SK-N-SH (cell line): ENCODE data around the gene ADD2.

Experiments
- CTCF ChIP-seq: fragments of 200-600 bp; sonication (generic); IDR thresholded peaks from 2 replicates; pipeline ENCODE4 v1.6.1; 2017; ENCODE audit warnings: antibody characterized with exemption, mild to moderate bottlenecking, moderate library complexity
- JUND ChIP-seq: IDR thresholded peaks from 2 replicates; pipeline ENCODE4 v1.4.0; 2012
- MXI1 ChIP-seq: IDR thresholded peaks from 2 replicates; pipeline ENCODE4 v1.6.1; 2012; ENCODE audit warnings: mild to moderate bottlenecking, low read depth, low read length, improper control_type of control experiment
- RAD21 ChIP-seq: IDR thresholded peaks from 2 replicates; pipeline ENCODE4 v1.6.1; 2012; ENCODE audit warnings: mild to moderate bottlenecking, low read length
- RXRA ChIP-seq: IDR thresholded peaks from 2 replicates; pipeline ENCODE4 v1.4.0; 2012; ENCODE audit warnings: low read depth, mild to moderate bottlenecking, borderline replicate concordance
- TCF12 ChIP-seq: IDR thresholded peaks from 2 replicates; pipeline ENCODE4 v1.4.0; 2012

- TF ChIP-seq RAD21 (no peak), MXI1 (no peak), RXRA (no peak), CTCF (no peak), TCF12 (no peak), JUND (no peak)
Measured at GRCh38 chr2:70646420-70646818, 121.6 kb downstream of the ADD2 start.
